ENCODE results near the gene BCAS3. TPM values are rescaled to one million over a fixed set of nuclear protein-coding genes. Genes with fewer than 3 reads are reported as not detected.

The BCAS3 gene
- 34.6 TPM for total RNA-seq (2013)
- polyA plus RNA-seq = 10 to 100 TPM; 10.3 to 19.1 (median 14.7) TPM
- polyA minus RNA-seq = 38.1 and 43.1 TPM in 2 replicates
- total RNA-seq = 8.9 to 50.7 (median 24.5) reads per million in 11 experiments

GRCh38 chr17:60677308-60678117, at the start of gene BCAS3:
TSS of gene BCAS3 (plus strand) at chr17:60677851.
- H3K36me3 Mint-ChIP-seq = peaks cover 2 to 14% of the 10 kb centered on the region in 2 donors
- peaks cover 4% of the 10 kb centered on the region in 2 donors for H3K9me3 ChIP-seq (replicated peaks in 1 of 2; ENCODE audit: control insufficient read depth in 1 of 2, insufficient read depth in 1 of 2, low read length in 2 of 2)

More at GRCh38 chr17:60677308-60678117, at the start of gene BCAS3:
- peak; percentile 96 to 98 (median 97) for DNase-seq
- Histone ChIP-seq H2AFZ (ENCODE audit: insufficient read depth, low read depth, low read length, poor library complexity, severe bottlenecking) (peak within 1 kb of the TSS; percentile 100), H3K4me2 (replicated peaks; ENCODE audit: extremely low read depth, low read length, poor library complexity, severe bottlenecking) (peak within 1 kb of the TSS; percentile 92), H3K27me3 (ENCODE audit: control insufficient read depth in 2 of 2, insufficient read depth in 2 of 2, low read length in 2 of 2) (no peaks in the 10 kb centered on the region), H3K4me1 (ENCODE audit: control insufficient read depth in 1 of 2, insufficient read depth in 2 of 2, low read length in 2 of 2) (peaks cover 10 to 16% of the 10 kb centered on the region in 2 donors), H4K20me1 (ENCODE audit: insufficient read depth, low read length) (no peaks in the 10 kb centered on the region), H3K4me3 (replicated peaks in 1 of 3; ENCODE audit: low read depth in 2 of 3, low read length in 3 of 3) (peak within 1 kb of the TSS; percentile 75 to 92 (median 79)), H3K36me3 (replicated peaks in 1 of 2; ENCODE audit: control insufficient read depth in 1 of 2, insufficient read depth in 2 of 2, low read length in 2 of 2) (peaks cover 3 to 9% of the 10 kb centered on the region in 2 donors), H3K27ac (ENCODE audit: low read depth in 1 of 2, low read length in 2 of 2) (peak within 1 kb of the TSS; percentile 37 to 86), H3K9ac (ENCODE audit: insufficient read depth, low read length, poor library complexity, severe bottlenecking) (peak within 1 kb of the TSS; percentile 88), H3K79me2 (ENCODE audit: insufficient read depth, low read length) (no peaks in the 10 kb centered on the region)
- TF ChIP-seq CTCF (IDR thresholded peaks at IDR 0.05) = no peak
- Mint-ChIP-seq H3K27ac (peak within 1 kb of the TSS; percentile 95 to 99 (median 97)), H3K4me3 (peak within 1 kb of the TSS; percentile 98), H3K27me3 (ENCODE audit: low read depth in 3 of 3) (peaks cover 0 to 4% (median 3%) of the 10 kb centered on the region in 3 donors), H3K9me3 (peaks cover 0 to 9% (median 7%) of the 10 kb centered on the region in 7 donors), H3K4me1 (peaks cover 15% of the 10 kb centered on the region)
- WGBS (ENCODE audit: insufficient coverage) = under 1% methylated on average over 46 of the region's 51 CpGs
- intact Hi-C loops (cut with micrococcal nuclease) = loop anchor here in 1 of 2 donors (10.0 kb wide), 1 partner anchor 1247 kb away; the partner anchor contains the start of gene INTS2

All from CD14-positive monocyte (primary cell).